ENCODE data around the gene STX10. TPM values are rescaled to one million over a fixed set of nuclear protein-coding genes. Genes with fewer than 3 reads are reported as not detected.

STX10 gene
- total RNA-seq, 1 donor from 2014 or later: 36.5 TPM

DNA sequence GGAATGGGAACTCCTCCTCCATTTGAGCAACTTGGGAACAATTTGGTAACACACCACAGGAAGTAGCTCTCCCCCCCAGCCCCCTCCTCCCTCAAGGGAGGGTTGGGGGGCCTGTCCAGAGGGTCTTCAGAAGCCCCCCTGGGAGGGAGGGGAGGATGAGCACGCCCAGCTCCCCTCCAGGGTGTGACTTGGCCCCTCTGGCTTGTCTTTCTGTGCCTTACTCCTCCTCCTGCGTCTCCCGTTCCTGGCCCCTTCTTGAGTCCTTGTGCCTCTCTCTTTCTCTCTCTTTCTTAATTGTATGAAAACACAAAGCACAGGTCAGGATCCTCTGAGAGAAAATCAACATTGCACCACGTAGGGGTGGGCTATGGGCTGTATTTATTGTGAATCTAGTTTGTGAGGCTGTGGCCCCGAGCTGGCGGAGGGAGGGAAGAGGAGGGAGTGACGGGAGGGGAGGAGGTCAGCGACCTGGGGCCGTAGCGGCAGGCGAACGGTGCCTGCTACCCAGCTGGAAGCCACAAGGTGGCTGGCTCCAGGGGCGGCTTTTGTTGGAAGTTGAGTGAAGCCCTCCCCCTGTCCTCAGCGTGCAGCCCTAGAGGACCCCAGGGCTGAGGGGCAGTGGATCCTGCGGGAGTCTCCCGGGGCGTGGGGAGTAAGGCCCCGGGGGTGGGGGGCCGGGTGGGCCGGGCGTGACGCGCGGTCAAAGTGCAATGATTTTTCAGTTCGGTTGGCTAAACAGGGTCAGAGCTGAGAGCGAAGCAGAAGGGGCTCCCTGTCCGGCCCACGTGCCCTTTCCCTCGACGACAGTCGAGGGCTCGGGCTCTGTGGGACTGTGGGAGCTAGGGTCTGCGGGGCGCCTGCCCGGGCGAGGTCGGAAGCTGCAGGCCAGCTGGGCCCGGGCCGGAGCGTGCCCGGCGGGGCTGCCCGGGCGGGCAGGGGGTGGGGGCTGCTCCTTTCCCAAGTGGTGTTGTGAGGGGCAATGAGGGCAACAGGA, 53.9 kb downstream of the STX10 start:
- peak overlapping the region; percentile 57 for H3K4me3 Mint-ChIP-seq
- H3K4me1 Mint-ChIP-seq: peaks cover 39% of the 10 kb centered on the region
- peaks cover 37% of the 10 kb centered on the region for H3K4me1 ChIP-seq
- H3K79me2 ChIP-seq (ENCODE audit: low read depth): no peaks in the 10 kb centered on the region
- H2AFZ ChIP-seq (replicated peaks): peak overlapping the region; percentile 11
- no peak overlapping the region for H3K27ac Mint-ChIP-seq
- DNase-seq (ENCODE audit: low spot score): peak; percentile 90
- H4K20me1 ChIP-seq (ENCODE audit: low read depth): peaks cover 38% of the 10 kb centered on the region
- H3K9me3 ChIP-seq (ENCODE audit: low read depth): no peaks in the 10 kb centered on the region
- peaks cover 63% of the 10 kb centered on the region for H3K27me3 Mint-ChIP-seq (ENCODE audit: insufficient read depth, low read depth)
- H3K9me3 Mint-ChIP-seq: peaks cover 3% of the 10 kb centered on the region
- no peaks in the 10 kb centered on the region for H3K36me3 ChIP-seq
- no peak overlapping the region for H3K27ac ChIP-seq
- peak overlapping the region; percentile 43 for H3K4me3 ChIP-seq
- H3K9ac ChIP-seq: no peak overlapping the region
- no peaks in the 10 kb centered on the region for H3K36me3 Mint-ChIP-seq
- H3F3A ChIP-seq (ENCODE audit: low read depth): peaks cover 57% of the 10 kb centered on the region
- peak overlapping the region; percentile 75 for H3K4me2 ChIP-seq
- no peak for TF ChIP-seq EZH2phosphoT487 (IDR thresholded peaks at IDR 0.05)
- TF ChIP-seq, protein P1, sequence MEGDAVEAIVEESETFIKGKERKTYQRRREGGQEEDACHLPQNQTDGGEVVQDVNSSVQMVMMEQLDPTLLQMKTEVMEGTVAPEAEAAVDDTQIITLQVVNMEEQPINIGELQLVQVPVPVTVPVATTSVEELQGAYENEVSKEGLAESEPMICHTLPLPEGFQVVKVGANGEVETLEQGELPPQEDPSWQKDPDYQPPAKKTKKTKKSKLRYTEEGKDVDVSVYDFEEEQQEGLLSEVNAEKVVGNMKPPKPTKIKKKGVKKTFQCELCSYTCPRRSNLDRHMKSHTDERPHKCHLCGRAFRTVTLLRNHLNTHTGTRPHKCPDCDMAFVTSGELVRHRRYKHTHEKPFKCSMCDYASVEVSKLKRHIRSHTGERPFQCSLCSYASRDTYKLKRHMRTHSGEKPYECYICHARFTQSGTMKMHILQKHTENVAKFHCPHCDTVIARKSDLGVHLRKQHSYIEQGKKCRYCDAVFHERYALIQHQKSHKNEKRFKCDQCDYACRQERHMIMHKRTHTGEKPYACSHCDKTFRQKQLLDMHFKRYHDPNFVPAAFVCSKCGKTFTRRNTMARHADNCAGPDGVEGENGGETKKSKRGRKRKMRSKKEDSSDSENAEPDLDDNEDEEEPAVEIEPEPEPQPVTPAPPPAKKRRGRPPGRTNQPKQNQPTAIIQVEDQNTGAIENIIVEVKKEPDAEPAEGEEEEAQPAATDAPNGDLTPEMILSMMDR (IDR thresholded peaks at IDR 0.05): peak; percentile 43
- H3K27me3 ChIP-seq: peaks cover 97% of the 10 kb centered on the region

DNA sequence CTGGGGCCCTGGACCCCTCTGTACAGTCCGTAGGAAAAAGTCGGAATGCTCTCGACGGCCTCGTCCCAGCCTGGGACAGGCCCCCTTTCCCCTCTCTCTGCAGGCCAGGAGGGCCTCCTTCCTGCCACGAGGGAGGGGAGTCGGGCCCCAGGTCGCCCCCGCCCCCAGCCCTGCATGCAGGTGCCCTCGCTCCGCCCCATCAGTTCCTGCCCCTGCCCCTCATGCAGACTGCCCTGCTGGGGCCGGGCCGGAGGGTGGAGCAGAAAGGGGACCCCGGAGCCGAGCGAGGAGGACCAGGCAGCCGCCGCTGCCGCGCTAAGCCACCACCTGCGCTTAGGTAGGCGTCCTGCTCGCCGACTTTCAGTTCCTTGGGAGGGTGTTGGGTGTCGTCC, 54.8 kb downstream of the STX10 start:
- peaks cover 40% of the 10 kb centered on the region for H3K4me1 Mint-ChIP-seq
- H3K4me2 ChIP-seq: peak overlapping the region; percentile 75
- H4K20me1 ChIP-seq (ENCODE audit: low read depth): peaks cover 37% of the 10 kb centered on the region
- no peaks in the 10 kb centered on the region for H3K79me2 ChIP-seq (ENCODE audit: low read depth)
- H3K27ac Mint-ChIP-seq: no peak overlapping the region
- H3K36me3 Mint-ChIP-seq: no peaks in the 10 kb centered on the region
- H3K27me3 Mint-ChIP-seq (ENCODE audit: insufficient read depth, low read depth): peaks cover 58% of the 10 kb centered on the region
- peaks cover 55% of the 10 kb centered on the region for H3F3A ChIP-seq (ENCODE audit: low read depth)
- H3K4me3 Mint-ChIP-seq: no peak overlapping the region
- H3K4me3 ChIP-seq: peak overlapping the region; percentile 43
- H2AFZ ChIP-seq (replicated peaks): no peak overlapping the region
- H3K9me3 Mint-ChIP-seq: peaks cover 3% of the 10 kb centered on the region
- H3K27ac ChIP-seq: no peak overlapping the region
- TF ChIP-seq EZH2phosphoT487 (IDR thresholded peaks at IDR 0.05): no peak
- TF ChIP-seq, protein P1 (IDR thresholded peaks at IDR 0.05): no peak
- no peak for TF ChIP-seq EZH2 (IDR thresholded peaks at IDR 0.05)
- DNase-seq (ENCODE audit: low spot score): peak; percentile 79
- H3K9me3 ChIP-seq (ENCODE audit: low read depth): no peaks in the 10 kb centered on the region
- H3K9ac ChIP-seq: no peak overlapping the region
- peaks cover 37% of the 10 kb centered on the region for H3K4me1 ChIP-seq
- H3K27me3 ChIP-seq: peaks cover 97% of the 10 kb centered on the region
- H3K36me3 ChIP-seq: no peaks in the 10 kb centered on the region

DNA sequence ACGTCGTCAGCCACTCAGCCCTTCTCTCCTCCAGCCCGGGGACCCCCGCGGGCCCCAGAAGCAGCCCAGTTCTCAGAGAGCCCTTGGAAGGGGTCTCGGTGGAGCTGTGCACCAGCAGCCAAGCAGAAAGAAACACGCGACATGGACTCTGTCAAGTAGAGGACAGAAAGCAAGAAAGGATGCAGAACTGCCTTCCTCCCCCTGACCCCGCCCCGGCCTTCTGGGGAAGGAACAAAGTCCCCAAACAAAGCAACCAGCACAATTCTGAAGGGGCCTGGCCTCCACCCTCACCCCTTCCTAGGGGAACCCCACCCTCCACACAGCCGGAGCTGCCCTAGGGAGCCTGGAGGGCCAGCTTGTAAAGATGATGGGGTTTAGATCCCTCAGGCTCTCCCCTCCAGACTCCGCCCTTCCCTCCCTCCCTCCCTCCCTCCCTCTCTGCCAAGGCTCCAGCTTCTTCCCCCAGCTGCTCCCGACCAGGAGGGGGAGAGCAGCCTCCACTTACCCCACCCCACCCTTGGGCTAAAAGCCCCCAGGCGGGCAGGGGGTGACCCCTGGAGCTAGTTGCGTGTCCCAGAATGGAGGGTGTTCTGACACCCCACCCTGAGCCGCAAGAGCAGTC, 55.3 kb downstream of the STX10 start:
- H3K27ac ChIP-seq: no peak overlapping the region
- peak overlapping the region; percentile 75 for H3K4me2 ChIP-seq
- peaks cover 37% of the 10 kb centered on the region for H3K4me1 ChIP-seq
- peak overlapping the region; percentile 43 for H3K4me3 ChIP-seq
- no peaks in the 10 kb centered on the region for H3K36me3 ChIP-seq
- peaks cover 97% of the 10 kb centered on the region for H3K27me3 ChIP-seq
- Mint-ChIP-seq H3K36me3 (no peaks in the 10 kb centered on the region), H3K9me3 (no peaks in the 10 kb centered on the region), H3K4me1 (peaks cover 37% of the 10 kb centered on the region), H3K27me3 (ENCODE audit: insufficient read depth, low read depth) (peaks cover 57% of the 10 kb centered on the region), H3K4me3 (peak overlapping the region; percentile 55), H3K27ac (no peak overlapping the region)
- TF ChIP-seq EZH2 (IDR thresholded peaks at IDR 0.05) (no peak), EZH2phosphoT487 (IDR thresholded peaks at IDR 0.05) (no peak)
- TF ChIP-seq, protein P1 (IDR thresholded peaks at IDR 0.05): no peak
- no peak overlapping the region for H3K9ac ChIP-seq
- peak; percentile 73 for DNase-seq (ENCODE audit: low spot score)
- H2AFZ ChIP-seq (replicated peaks): peak overlapping the region; percentile 51
- H3K9me3 ChIP-seq (ENCODE audit: low read depth): no peaks in the 10 kb centered on the region
- no peaks in the 10 kb centered on the region for H3K79me2 ChIP-seq (ENCODE audit: low read depth)
- H3F3A ChIP-seq (ENCODE audit: low read depth): peaks cover 50% of the 10 kb centered on the region
- peaks cover 32% of the 10 kb centered on the region for H4K20me1 ChIP-seq (ENCODE audit: low read depth)
